Measurements from ENCODE around the gene ARHGAP20.

GRCh38 chr11:110759972-110760381 is 47.7 kb upstream of the ARHGAP20 start:
- no peak for TF ChIP-seq EZH2phosphoT487 (IDR thresholded peaks at IDR 0.05; ENCODE audit: borderline replicate concordance, low read depth, low read length)
- no peak for TF ChIP-seq CTCF (conservative IDR thresholded peaks at IDR 0.05; ENCODE audit: low read length)
